Kidney epithelial cell (primary cell): ENCODE measurements around the gene MXD3. TPM values are rescaled to one million over a fixed set of nuclear protein-coding genes. Genes with fewer than 3 reads are reported as not detected.

Experiments
- DNase-seq: peaks from one replicate; pipeline ENCODE4 v3.0.0-alpha.2; 2010; ENCODE audit warnings: low read depth
- H3K27me3 ChIP-seq: 2 replicates; pipeline ENCODE4 v1.6.0; 2011; ENCODE audit warnings: low read length; ENCODE audit not compliant: control insufficient read depth, insufficient read depth
- H3K36me3 ChIP-seq: 2 replicates; pipeline ENCODE4 v1.5.1; 2011; ENCODE audit warnings: low read length; ENCODE audit not compliant: control insufficient read depth, insufficient read depth
- H3K4me3 ChIP-seq: 2 replicates; pipeline ENCODE4 v1.5.1; 2011; ENCODE audit warnings: low read depth, mild to moderate bottlenecking, control low read depth, low read length
- total RNA-seq: library from RNA; depleted of rRNA; stranded (reverse); fragments of >200 nt; gene quantifications from 2 replicates; pipeline ENCODE4 v1.2.3, GENCODE V29; 2015
- TF ChIP-seq, protein P1 (sequence below): IDR thresholded peaks from 2 replicates; pipeline ENCODE4 v1.5.1; 2011; ENCODE audit warnings: mild to moderate bottlenecking, moderate library complexity, low read length, control low read depth, inconsistent platforms; ENCODE audit not compliant: insufficient read depth, poor library complexity, severe bottlenecking

Gene MXD3
- total RNA-seq, 1 donor from 2014 or later: 6.6 TPM

GRCh38 chr5:177304392-177305119, 7.1 kb downstream of the MXD3 start:
- TF ChIP-seq, protein P1, sequence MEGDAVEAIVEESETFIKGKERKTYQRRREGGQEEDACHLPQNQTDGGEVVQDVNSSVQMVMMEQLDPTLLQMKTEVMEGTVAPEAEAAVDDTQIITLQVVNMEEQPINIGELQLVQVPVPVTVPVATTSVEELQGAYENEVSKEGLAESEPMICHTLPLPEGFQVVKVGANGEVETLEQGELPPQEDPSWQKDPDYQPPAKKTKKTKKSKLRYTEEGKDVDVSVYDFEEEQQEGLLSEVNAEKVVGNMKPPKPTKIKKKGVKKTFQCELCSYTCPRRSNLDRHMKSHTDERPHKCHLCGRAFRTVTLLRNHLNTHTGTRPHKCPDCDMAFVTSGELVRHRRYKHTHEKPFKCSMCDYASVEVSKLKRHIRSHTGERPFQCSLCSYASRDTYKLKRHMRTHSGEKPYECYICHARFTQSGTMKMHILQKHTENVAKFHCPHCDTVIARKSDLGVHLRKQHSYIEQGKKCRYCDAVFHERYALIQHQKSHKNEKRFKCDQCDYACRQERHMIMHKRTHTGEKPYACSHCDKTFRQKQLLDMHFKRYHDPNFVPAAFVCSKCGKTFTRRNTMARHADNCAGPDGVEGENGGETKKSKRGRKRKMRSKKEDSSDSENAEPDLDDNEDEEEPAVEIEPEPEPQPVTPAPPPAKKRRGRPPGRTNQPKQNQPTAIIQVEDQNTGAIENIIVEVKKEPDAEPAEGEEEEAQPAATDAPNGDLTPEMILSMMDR: no peak
- H3K4me3 ChIP-seq: peak overlapping the region; percentile 80
- H3K27me3 ChIP-seq: no peaks in the 10 kb centered on the region
- DNase-seq: no peak
- peaks cover 1% of the 10 kb centered on the region for H3K36me3 ChIP-seq

GRCh38 chr5:177303925-177304391, 7.7 kb downstream of the MXD3 start:
- peaks cover 1% of the 10 kb centered on the region for H3K36me3 ChIP-seq
- TF ChIP-seq, protein P1: no peak
- H3K27me3 ChIP-seq: no peaks in the 10 kb centered on the region
- peak overlapping the region; percentile 80 for H3K4me3 ChIP-seq
- DNase-seq: no peak

- TF ChIP-seq, protein P1: no peak
Observed at GRCh38 chr5:177303121-177303924, 8.4 kb downstream of the MXD3 start, which contains the start of the genes PRELID1 and RAB24. PRELID1 (plus strand) TSS chr5:177303799; CDS start chr5:177303986, 187 bp downstream. RAB24 (minus strand) TSS chr5:177303719; CDS start chr5:177303288, 431 bp downstream.

DNA sequence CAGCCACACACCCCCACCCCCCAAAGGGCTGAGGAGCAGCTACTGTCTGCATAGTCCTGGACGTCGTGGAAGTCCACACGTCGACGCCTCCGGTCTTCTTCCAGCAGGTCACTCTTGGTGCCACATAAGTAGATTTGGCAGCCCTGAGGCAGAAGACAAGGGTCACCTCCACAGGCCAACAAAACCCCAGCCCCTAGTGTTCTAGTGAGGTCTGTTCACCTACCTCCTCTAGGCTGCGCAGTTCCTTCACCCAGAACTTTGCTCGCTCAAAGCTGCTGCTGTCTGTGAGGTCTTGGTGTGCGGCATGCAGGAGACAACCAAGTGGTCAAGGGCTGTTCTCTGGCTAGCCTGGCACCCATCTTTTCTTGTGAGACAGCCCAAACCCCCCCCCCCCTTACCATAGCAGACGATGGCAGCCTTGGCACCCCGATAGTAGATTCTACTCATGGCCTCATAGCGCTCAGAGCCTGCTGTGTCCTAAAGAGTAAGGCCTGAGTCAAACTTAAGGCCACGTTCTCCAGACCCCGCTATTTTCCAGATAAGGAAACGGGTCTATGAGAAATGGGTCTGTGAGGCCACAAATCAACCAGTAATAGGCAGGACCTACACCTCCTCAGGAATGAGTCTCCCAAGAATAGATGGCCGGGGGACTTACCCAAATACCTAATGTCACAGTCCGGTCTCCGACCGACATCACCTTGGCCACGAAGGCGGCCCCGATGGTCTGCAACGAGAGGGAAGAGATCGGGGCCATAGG, 9.2 kb downstream of the MXD3 start:
- TF ChIP-seq, protein P1: no peak
- no peak for DNase-seq
- H3K4me3 ChIP-seq: peak overlapping the region; percentile 80
- no peaks in the 10 kb centered on the region for H3K27me3 ChIP-seq
- H3K36me3 ChIP-seq: peaks cover 1% of the 10 kb centered on the region

More at GRCh38 chr5:177303121-177303924, 8.4 kb downstream of the MXD3 start, which contains the start of the genes PRELID1 and RAB24:
- H3K36me3 ChIP-seq: peaks cover 1% of the 10 kb centered on the region
- DNase-seq: no peak
- no peaks in the 10 kb centered on the region for H3K27me3 ChIP-seq
- H3K4me3 ChIP-seq: peak within 1 kb of the TSS; percentile 80

DNA sequence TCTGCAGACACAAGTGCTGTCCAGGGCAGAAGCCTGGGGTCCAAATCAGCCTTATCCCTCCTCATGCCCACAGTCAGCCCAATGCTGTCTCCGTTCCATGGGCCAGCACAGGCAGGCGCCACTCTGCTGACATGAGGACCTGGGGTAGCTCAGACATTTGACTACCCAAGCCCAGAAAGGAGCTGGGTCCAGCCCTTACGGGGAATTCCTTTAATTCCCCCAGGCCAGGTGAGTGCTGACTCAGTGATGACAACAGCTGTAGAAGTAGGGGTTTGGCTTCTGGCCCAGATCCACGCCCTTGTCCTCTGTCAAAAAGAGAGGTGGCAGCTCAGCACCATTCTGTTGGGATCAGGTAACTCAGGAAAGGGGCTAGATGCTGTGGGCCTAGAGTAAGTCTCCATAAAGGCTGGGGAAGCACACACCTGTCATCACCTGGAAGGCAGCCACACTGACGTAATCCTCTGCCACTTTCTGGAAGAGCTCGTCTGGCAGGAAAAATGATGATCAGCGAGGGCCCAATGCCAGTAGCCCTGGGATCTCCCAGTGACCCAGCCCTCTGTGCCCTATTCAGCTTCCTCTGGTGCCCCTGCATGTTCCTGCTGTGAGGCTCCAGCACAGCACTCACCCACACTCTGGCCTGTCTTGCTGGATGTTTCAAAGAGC, 10.1 kb downstream of the MXD3 start:
- peaks cover 1% of the 10 kb centered on the region for H3K36me3 ChIP-seq
- H3K4me3 ChIP-seq: no peak overlapping the region
- H3K27me3 ChIP-seq: no peaks in the 10 kb centered on the region
- TF ChIP-seq, protein P1: no peak
- DNase-seq: no peak
